Measurements from ENCODE around the gene EVA1B. TPM values are rescaled to one million over a fixed set of nuclear protein-coding genes. Genes with fewer than 3 reads are reported as not detected.

EVA1B gene
- total RNA-seq, 1 donor from 2014 or later, result 162 TPM

DNA sequence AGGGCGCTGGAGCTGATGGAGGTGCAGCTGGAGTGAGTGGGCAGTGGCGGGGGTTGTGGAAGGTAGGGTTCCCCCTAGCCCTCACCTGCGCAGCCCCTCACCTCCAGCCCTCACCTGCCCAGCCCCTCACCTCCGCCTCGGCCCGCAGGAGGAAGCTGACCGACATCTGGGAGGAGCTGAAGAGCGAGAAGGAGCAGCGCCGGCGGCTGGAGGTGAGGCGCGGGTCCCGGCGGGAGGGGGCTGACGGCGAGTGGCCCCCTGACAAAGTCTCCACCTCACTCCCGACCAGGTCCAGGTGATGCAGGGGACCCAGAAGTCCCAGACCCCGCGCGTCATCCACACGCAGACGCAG lies 2.7 kb downstream of the EVA1B start:
- DNase-seq (ENCODE audit: extremely low read depth, low read depth, low spot score), result no peak

DNA sequence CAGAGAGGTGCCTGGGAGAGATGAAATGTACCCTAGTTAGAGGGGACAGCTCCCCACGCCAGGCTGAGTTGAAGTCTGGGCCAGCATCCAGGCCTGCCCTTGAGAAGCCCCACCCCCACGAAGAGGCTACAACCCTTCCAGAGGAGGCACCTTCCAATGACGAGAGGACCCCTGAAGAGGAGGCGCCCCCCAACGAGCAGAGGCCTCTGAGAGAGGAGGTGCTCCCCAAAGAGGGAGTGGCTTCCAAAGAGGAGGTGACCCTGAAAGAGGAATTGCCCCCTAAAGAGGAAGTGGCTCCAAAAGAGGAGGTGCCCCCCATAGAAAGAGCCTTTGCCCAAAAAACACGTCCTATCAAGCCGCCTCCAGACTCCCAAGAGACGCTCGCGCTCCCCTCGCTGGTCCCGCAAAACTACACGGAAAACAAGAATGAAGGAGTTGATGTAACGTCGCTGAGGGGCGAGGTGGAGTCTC lies 3.1 kb downstream of the EVA1B start:
- no peak for DNase-seq (ENCODE audit: extremely low read depth, low read depth, low spot score)

DNA sequence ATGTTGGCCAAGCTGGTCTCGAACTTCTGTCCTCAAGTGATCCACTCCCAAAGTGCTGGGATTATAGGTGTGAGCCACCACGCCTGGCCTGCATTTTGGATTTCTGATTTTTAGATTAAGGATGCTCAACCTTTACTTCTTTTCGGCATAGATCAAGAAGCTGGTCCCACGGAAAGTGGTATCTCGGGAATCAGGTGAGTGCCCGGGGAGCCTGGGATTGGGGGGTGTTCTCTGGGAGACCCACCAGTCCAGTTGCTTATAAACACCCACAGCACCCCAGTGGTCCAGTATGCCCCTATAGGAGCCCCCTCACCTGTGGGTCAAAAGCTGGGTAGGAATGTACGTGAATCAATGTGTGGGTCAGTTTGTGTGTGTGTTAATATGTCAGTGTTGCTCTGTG lies 14.0 kb downstream of the EVA1B start:
- DNase-seq (ENCODE audit: extremely low read depth, low read depth, low spot score), result no peak

DNA sequence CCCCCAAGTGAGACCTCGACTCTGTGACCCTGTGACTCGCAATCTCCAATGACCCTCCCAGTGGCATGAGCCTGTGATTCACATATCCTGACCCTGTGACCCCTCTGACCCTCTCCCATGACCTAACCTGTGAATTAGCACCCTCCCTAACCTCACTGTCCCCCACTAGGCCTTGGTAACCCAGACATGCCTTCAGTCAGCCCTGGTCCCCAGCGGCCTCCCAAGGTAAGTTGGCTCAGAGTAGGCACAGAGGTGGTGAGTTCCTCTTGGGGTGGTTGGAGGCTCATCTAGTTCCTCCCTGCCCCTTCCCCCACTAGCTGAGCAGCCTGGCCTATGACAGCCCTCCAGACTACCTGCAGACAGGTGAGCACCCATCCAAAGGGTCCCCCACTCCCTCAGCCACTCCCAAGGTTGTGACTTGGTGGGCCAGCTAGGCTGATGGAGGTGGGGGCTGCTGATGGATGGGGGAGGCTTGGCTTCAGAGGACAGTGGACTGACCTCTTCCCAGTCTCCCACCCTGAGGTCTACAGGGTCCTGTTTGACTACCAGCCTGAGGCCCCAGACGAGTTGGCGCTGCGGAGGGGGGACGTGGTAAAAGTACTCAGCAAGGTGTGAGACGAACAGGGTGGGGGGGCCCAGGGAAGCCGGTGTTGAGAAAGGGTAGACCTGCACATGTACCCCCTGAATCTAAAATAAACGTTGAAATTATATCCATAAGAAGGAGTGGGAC lies 15.7 kb downstream of the EVA1B start:
- no peak for DNase-seq (ENCODE audit: extremely low read depth, low read depth, low spot score)

DNA sequence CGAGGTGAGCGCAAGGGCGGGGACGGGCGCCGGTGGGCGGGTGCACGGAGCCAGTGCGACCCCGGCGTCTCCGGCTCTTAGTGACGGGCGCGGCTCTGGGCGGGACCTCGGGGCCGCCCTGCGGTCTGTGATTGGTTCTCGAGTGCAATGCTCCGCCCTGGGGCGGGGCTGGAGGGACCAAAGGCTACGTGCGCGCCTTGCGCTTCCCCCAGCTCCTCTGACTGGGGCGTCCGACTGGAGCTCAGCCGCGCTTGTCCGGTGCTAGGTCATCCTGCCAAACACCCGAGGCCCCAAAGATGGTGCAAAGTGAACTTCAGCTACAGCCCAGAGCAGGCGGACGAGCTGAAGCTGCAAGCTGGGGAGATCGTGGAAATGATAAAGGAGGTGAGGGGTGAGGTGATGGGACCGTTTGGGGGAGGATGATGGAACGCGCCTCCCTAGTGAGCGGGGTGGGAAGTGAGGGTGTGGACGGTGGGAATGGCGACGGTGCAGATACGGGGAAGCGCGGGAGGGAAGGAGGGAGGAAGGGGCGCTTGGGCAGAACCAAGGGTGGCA lies 16.5 kb downstream of the EVA1B start:
- DNase-seq (ENCODE audit: extremely low read depth, low read depth, low spot score), result no peak

DNA sequence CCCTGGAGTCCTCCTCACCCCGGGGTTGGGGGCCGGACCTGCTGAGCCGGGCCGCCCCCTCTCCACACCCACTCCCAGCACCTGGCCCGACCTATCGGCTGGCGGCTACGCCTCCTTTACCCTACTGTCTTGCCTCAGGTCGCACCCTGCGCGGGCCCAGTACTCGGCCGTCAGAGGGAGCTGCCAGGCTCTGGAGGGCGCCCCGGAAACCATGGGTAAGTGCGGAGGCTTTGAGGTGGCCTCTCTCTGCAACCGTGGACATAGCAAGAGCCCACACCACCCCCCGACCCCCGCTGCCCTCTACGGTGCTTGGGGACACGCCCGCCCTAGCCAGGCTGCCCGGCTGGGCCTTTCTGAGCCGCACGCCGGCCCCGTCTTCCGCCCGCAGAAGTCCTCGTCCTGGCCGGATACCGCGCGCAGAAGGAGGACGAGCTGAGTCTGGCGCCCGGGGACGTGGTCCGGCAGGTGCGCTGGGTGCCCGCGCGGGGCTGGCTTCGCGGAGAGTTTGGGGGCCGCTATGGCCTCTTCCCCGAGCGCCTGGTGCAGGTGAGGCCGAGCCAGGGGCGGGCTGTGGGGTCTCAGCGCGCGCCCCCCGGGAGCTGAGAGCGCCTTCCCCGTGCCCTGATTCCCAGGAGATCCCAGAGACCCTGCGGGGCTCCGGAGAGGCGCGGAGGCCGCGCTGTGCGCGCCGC lies 17.1 kb downstream of the EVA1B start, which contains the start of gene SH3D21:
SH3D21 (plus strand) TSS at position 159 of the 692 bp plus-strand sequence; CDS start at position 212, 53 bp downstream.
- DNase-seq (ENCODE audit: extremely low read depth, low read depth, low spot score), result no peak

DNA sequence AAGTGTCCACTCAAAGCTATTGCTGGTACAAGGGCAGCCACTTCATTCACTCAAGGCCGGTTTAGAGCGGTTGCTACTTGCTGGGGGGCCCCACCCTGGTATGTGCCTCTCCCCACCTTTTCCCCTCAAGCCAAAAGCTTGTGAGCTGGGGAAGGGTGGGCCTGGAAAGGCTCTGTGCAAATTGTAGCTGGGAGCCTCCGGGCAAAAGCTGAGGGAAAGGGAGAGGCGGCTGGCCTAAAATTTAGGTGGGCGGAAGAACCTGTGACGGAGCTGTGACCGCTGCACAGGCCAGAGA lies 17.6 kb downstream of the EVA1B start:
- DNase-seq (ENCODE audit: extremely low read depth, low read depth, low spot score), result no peak

DNA sequence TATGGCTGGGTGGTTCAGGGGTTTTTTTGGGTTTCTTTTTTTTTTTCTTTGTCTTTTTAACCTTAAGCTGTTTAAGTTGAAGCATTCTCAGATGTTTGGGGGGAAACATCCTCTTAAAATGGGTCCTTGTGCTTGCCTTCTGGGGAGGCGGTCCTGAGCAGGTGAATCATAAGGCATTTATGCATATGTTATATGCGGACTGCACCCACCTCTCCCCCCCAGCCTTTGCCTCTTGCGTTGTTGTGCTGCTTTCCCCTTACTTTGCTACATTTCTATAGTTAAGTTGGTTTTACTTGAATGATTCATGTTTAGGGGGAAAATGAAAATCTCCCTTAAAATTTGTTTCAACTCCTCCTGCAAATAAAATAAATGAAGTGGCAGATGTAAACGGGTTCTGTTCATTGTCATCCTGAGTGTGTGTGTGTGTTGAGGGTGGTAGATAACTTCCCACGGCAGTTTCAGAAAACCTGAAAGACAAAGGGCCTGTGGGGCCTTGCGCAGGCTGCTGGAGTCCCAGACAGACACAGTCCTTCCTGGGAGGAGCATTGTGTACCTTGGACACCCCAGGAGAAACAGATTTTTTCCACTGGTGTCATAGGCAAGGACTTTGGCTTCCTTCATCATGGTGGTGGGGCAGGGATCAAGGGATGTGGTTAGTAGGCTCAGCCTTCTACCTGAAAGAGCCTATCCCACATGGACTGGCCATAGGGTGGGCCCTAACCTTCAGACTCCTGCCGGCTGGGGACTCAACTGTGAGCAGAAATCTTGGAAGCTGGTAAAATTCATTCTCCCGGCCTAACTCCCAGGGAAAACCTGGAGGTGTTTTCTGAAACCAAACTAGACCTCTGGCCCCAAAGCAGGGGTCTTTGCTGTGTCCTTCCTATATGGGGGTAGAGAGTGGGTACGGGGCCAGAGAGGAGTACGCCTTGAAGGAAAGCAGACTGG lies 18.2 kb downstream of the EVA1B start:
- DNase-seq (ENCODE audit: extremely low read depth, low read depth, low spot score), result no peak

DNA sequence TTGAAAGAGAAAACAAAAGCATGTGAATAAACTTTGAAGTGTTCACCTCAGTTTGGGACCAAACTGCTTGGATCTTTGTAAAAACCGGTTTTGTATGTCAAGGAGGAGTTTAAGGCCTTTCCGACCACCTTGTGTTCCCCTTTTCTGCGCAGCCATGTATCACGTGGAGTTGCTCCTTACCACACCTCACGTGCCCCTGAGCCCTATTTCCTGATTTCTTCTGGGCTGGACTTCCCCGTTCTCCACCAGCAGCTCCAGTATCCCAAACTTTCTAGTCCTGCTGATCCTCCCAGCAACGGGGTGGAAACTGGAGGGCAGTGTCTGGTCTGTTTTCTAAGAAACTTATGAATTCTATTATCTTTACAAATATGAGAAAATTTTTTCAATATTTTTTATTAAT lies 18.9 kb downstream of the EVA1B start:
- no peak for DNase-seq (ENCODE audit: extremely low read depth, low read depth, low spot score)

DNA sequence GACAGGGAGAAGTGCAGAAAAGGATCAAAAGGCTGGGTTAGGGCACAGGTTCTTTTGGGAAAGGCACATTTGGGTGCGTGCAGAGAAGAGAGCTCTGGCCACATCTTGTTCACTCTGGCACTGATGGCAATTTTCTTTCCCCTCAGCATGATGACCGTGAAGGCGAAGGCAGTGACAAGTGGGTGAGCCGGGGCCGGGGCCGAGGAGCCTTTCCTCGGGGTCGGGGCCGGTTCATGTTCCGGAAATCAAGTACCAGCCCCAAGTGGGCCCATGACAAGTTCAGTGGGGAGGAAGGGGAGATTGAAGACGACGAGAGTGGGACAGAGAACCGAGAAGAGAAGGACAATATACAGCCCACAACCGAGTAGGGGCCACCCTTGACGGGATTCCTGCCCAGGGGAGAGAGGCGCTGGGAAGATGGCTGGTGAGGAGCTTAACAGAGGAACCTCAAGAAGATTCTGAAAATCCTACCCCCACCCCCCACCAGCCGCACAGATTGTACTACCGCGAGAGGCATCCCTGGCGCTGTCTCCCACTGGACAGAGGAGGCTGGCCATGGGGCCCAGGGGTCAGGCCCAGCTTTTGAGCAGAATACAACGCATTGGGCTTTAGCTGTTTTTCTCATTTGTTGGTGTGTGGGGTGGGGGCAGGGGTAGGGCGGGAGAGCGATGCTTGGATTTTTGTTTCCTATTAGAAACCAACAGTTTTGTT lies 19.6 kb downstream of the EVA1B start:
- DNase-seq (ENCODE audit: extremely low read depth, low read depth, low spot score), result no peak

DNA sequence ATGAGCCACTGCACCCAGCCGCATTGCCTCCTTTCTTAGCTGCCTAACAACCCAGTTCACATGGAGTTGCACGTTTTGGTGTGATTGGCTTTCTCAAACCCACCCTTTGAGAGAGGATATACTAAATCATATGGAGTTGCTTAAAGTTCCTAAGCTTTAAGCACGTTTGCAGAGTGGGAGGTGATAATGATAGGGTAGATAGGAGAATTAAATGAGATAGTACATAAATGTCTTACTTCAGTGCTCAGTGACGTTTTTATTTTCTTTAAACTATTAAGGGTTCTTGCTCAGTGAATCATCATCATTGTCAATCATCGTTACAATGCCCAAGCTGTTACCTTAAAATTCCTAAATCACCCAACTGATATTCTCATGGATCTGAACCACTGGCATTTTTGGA lies 20.2 kb downstream of the EVA1B start:
- DNase-seq (ENCODE audit: extremely low read depth, low read depth, low spot score), result no peak

DNA sequence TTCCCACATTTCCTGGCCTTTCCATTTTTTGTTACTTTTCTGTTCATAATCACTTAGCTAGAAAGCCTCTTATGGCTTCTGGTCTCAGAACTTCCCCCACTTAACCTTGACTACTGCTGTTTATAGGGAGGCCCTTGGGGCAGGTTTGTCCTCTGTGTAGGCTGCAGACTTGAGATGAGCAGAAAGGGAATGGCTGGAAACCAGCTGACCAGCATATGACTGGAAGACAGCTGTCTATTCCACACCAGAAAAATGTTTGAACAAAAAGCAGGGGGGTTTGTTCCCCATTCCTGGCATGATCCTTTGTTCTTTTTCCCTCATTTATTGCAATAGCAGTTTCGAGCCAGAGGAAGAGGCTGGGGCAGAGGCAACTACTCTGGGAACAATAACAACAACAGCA lies 22.2 kb downstream of the EVA1B start:
- no peak for DNase-seq (ENCODE audit: extremely low read depth, low read depth, low spot score)

DNA sequence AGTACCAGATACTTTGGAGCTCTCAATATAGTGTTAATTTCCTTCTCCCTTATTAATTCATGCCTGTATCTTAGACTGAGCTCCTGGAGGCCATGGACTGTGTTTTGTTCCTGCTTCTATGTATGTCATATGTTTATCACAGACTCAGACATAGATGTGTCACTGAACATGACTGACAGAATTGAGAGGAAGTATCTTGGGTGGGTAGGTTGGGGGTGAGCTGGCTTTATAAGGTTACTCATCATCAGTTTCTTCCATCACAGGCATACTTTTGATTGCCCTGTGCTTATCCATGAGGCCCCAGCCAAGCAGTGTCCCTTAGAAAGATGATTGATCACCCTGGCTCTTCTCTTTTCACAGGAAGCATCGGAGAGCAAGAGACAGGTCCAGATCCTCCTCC lies 22.9 kb downstream of the EVA1B start:
- no peak for DNase-seq (ENCODE audit: extremely low read depth, low read depth, low spot score)

DNA sequence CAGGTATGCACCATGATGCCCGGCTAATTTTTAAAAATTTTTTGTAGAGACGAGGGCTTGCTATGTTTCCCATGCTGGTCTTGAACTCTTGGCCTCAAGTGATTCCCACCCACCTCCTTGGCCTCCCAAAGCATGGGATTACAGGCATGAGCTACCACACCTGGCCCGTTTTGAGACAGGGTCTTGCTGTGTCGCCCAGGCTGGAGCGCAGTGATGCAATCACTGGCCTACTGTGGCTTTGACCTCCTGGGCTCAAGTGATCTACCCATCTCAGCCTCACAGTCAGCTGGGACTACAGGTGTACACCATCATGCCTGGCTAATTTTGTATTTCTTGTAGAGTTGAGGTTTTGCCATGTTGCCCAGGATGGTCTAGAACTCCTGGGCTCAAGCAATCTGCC lies 24.8 kb downstream of the EVA1B start:
- DNase-seq (ENCODE audit: extremely low read depth, low read depth, low spot score), result no peak

DNA sequence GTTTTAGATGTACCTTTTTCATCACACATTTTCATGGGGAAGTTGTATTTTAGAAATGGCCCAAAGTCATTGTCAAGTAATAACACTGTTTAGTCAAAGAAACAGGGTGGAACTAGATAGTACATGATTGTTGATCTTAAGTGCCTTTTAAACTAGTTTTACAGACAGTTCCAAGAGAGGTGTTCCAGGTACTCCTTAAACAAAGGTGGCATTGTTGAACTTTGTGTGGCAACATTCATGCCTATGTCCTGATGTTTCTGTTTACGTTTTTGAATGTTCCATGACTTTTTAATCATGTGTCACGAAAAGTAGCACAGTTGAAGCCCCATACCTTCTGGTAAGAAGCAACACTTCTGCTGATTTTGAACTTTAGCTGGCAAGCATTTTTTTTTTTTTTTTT lies 26.4 kb downstream of the EVA1B start:
- DNase-seq (ENCODE audit: extremely low read depth, low read depth, low spot score), result no peak

DNA sequence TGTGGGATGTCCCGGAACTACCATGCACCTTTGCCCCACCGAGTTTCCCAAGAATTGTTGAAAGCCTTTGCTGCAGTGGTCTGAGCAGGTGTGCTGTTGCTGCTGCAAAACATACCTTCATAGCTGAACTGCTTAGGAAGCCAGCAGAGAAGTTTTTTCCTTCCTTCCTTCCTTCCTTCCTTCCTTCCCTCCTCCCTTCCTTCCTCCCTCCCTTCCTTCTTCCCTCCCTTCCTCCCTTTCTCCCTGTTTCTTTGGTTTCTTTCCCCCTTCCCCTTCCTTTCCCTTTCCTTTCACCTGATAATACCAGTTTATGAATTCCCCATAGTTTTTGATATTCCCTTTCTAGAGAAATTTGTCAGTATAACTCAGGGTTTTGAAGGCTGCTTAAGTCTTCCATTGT lies 28.1 kb downstream of the EVA1B start:
- DNase-seq (ENCODE audit: extremely low read depth, low read depth, low spot score), result no peak

DNA sequence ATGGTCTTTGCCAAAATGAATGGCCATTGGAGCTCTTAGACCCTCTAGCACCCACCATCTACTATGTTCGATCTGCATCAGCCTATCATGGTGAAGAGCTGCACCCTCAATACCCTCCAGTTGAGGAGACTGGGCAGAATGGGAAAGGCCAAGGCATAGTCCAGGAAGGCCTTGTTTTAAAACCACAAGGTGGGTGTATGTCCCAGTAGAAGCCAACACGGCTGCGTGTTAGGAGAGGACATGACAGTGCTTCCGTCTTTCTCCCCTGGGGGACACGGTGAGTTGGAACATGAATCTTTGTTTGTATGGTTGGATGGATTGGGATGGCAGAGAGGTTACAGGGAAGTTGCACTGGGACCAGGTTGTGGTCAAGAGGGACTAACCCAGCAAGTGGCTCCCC lies 35.9 kb downstream of the EVA1B start:
- DNase-seq (ENCODE audit: extremely low read depth, low read depth, low spot score), result no peak

DNA sequence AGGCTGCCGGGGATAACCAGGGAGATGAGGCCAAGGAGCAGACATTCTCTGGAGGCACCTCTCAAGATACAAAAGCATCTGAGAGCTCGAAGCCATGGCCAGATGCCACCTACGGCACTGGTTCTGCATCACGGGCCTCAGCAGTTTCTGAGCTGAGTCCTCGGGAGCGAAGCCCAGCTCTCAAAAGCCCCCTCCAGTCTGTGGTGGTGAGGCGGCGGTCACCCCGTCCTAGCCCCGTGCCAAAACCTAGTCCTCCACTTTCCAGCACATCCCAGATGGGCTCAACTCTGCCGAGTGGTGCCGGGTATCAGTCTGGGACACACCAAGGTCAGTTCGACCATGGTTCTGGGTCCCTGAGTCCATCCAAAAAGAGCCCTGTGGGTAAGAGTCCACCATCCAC lies 36.6 kb downstream of the EVA1B start:
- DNase-seq (ENCODE audit: extremely low read depth, low read depth, low spot score), result no peak

DNA sequence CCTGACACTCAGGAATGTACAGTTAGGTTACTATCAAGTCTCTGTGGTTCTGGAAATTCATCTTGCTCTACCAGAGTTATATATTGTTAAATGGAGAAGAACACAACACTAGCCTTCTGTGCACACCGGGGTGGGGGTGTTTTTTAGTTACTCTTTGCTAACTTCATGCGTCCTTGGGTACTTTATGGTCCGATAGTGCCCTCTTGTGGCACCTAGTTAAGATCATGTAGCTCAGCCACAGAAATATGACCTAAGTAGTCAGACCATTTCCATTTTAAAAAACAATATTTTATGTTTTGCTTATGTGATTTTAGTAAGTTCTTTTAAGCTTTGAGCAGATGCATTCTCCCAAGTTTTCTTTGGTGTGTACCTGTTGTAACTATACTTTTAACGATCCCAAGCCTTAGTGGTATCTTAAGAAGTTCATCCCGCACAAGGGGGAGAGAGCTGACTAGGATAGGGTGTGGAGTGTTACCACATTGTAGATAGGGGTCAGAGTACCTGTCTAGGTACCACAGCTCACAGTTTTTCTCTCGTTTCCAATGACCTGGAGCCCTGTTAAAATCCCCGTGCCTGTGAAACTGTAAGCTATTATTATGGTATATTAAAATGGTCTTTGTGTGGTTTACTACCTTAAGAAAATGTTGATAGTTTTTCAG lies 37.9 kb downstream of the EVA1B start:
- DNase-seq (ENCODE audit: extremely low read depth, low read depth, low spot score), result peak; percentile 80

DNA sequence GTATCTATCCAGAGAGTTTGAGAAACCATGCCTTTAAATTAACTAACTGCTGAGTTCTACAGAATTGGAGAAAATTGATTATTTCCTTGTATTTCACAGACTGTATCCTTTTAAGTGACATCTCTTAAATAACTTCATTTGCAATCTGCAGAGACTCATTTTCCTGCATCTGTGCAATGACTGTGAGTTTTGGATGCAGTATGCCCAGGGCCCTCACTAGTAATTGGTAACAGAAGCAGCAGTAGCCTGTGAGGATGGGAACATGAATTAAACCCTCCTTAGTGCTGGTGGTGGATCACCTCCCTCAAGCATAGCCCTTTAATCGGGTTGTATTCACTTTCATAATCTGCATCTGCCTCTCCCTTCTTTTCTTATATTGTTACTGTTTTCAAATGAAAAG lies 38.9 kb downstream of the EVA1B start:
- no peak for DNase-seq (ENCODE audit: extremely low read depth, low read depth, low spot score)

All from glomerular endothelial cell (primary cell).